Neural progenitor cell (in vitro differentiated cells): Measurements from ENCODE around the gene C21orf91.

Experiments
- CTCF ChIP-seq: fragments of 200-600 bp; sonication (generic); IDR thresholded peaks from 2 replicates; pipeline ENCODE4 v1.5.1; 2017; ENCODE audit warnings: antibody characterized with exemption, mild to moderate bottlenecking
- EZH2 ChIP-seq: fragments of 200-600 bp; sonication (generic); IDR thresholded peaks from 2 replicates; pipeline ENCODE4 v1.6.1; 2017; ENCODE audit warnings: antibody characterized with exemption, mild to moderate bottlenecking, moderate library complexity
- EZH2phosphoT487 ChIP-seq: fragments of 200-600 bp; sonication (generic); IDR thresholded peaks from 2 replicates; pipeline ENCODE4 v1.6.1; 2017; ENCODE audit warnings: antibody characterized with exemption

GRCh38 chr21:17746920-17747319, 72.2 kb downstream of the C21orf91 start:
- no peak for TF ChIP-seq CTCF
- no peak for TF ChIP-seq EZH2
- no peak for TF ChIP-seq EZH2phosphoT487
